LNCAP (cell line): Measurements from ENCODE around the gene AP4E1.

Experiments
- TF ChIP-seq, protein P1 (sequence below): fragments of 450-650 bp; IDR thresholded peaks from 2 replicates; pipeline ENCODE4 v1.5.1; 2017; ENCODE audit warnings: mild to moderate bottlenecking

The AP4E1 gene

DNA sequence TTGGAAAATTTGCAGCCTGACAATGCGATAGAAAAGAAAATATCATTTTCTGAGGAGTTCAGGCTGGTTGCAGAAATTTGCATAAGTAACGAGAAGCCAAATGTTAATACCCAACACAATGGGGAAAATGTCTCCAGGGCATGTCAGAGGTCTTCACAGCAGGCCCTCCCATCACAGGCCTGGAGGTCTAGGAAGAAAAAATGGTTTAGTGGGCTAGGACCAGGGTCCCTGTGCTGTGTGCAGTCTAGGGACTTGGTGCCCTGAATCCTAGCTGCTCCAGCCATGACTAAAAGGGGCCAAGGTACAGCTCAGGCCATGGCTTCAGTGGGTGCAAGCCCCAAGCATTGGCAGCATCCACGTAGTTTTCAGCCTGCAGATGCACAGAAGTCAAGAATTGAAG lies 14.5 kb upstream of the AP4E1 start:
- TF ChIP-seq, protein P1, sequence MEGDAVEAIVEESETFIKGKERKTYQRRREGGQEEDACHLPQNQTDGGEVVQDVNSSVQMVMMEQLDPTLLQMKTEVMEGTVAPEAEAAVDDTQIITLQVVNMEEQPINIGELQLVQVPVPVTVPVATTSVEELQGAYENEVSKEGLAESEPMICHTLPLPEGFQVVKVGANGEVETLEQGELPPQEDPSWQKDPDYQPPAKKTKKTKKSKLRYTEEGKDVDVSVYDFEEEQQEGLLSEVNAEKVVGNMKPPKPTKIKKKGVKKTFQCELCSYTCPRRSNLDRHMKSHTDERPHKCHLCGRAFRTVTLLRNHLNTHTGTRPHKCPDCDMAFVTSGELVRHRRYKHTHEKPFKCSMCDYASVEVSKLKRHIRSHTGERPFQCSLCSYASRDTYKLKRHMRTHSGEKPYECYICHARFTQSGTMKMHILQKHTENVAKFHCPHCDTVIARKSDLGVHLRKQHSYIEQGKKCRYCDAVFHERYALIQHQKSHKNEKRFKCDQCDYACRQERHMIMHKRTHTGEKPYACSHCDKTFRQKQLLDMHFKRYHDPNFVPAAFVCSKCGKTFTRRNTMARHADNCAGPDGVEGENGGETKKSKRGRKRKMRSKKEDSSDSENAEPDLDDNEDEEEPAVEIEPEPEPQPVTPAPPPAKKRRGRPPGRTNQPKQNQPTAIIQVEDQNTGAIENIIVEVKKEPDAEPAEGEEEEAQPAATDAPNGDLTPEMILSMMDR: no peak

DNA sequence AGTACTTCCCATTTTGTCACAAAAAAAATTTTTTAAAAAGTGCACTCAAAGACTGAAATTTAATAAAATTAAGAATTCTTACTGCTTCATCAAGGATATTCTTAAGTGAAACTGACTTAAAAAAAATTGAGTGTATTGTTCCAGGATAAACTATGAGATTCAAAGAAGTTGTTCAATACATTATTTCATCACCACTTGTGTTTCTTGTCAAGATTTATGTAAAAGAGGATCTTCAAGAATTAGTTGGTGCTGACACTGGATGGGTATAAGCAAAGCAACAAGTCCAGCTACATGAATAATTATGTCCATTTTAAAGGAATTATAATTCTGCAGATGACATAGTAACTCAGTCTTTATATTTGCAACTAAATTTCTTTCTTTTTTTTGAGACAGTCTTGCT lies 4.3 kb upstream of the AP4E1 start:
- TF ChIP-seq, protein P1: no peak

DNA sequence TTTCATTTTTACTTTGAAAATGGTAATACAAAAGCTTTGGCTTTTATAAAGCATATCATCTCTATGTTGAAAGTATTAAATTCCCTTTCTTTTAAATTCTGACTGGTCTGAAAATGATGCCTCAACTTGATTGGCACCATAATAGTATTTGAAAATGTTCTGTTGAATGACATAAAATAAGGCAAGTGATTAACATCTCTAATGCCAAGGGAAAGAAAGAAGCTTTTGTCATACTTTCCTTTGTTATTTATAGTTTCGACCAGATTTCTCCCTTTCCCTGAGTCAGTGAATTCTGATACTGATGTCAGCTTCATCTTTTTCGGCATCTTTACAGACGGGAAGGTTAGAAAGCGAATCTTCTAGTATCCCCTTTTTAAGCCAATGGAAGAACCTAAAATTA lies 3.4 kb upstream of the AP4E1 start:
- TF ChIP-seq, protein P1: no peak

DNA sequence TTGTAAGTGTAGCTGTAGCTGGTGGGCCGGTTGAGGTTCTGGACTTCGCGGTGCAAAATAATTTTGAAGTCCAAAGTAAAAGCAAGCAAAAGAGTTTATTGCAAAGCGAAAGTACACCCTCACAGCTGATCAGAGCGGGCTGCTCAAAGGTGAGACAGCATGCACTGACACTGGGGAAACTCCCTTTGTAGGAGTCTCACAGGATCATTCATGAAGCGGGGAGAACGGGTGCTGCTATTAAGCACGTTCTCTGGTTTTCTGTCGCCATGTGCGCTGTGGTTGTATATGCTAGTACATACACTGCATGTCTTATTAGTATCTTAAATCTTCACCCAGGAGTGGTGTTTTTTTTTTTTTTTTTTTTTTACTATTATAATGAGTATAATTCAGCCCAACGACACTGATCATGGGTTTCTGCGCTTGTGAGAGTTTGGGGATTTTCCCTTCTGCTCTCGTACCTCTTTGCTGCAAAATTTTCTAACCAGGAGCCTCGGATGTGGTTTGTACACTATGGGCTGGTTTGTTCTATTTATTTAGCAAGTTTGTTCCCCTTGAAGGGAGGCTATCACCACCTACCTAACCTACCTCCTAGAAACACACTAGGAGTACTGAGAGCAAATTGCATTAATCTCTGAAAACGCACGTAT lies 1.4 kb upstream of the AP4E1 start:
- TF ChIP-seq, protein P1: no peak

DNA sequence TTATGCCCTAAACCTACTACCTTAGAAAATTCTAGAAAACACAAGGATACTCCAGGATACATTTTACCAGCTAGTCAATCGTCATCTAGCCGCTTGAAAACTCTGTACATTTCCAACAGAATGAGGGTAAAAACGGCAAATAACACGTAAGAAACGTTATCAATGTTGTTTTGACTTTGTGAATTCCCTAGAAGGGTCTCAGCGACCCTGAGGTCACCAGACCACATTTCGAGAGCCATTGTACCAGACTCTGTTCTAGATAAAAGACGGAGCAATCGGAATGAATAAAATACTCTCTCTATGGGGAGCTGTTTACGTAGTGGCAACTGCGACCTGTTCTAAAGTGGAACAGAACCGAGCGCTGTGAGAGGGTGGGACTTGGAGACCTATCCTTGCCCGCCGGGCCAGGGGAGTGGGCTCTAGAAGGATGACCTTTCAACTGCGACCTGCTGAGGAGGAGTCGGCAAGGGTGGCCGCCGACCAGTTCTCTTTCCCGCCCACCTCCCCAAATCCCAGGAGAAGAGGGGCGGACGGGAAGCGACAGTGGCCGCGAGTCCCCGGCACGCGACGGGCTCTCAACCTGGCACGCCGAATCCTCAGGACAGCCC lies 778 bp upstream of the AP4E1 start:
- TF ChIP-seq, protein P1: no peak

DNA sequence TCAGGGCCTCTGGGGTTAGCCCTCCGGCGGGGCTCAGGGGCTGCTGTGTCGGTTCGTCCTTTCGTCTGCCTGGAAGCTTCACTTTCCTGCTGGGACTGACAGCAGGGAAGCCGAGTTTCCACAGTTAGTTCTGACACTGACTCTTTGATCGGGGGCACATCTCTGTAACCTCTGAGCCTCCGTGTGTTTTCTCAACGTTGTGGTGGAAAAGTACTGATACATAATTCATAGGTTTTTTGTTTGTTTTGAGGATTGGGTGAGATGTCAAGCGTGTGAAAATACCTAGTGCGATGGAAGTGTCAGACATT lies 481 bp downstream of the AP4E1 start:
- TF ChIP-seq, protein P1: no peak

DNA sequence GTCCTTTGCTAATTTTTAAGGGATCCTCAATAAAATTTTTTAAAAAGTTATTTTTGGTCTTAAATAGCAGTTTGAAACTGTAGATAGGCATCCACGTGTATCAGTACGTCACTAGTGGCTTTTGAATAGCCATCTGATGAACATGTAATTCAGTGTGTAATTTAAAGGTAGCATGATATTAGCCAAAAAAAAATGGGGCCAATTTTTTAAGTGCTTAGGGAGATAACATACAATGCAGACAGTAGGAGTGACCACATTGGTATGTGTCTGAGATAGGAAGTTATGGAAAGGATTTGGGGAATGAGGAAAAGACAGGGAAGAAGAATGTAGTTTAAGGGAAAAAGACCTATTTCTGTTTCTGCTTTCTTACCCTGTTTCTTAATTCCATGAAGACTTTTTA lies 2.5 kb downstream of the AP4E1 start:
- TF ChIP-seq, protein P1: no peak

DNA sequence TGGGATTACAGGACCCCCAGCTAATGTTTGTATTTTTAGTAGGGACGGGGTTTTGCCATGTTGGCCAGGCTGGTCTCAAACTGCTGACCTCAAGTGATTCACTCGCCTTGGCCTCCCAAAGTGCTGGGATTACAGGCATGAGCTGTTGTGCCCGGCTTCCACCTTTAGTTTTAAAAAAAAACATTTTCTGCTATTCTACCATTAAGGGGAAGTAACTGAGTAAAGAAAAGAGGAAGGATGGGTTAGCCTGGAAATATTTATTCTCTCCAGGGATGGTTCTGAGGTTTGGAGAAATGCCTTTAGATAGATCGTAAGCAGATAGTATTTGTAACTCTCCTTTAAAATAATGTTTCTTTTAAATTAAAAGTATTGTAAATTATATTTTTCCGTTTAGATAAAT lies 3.1 kb downstream of the AP4E1 start:
- TF ChIP-seq, protein P1: no peak
